22Rv1 (cell line): ENCODE results near the gene SDSL.

Experiments
- H3K27ac ChIP-seq: fragments of 450-650 bp; 2 replicates; pipeline ENCODE4 v1.5.1; 2017
- CTCF ChIP-seq: fragments of 450-650 bp; IDR thresholded peaks from 2 replicates; pipeline ENCODE4 v1.5.1; 2017; ENCODE audit warnings: mild to moderate bottlenecking
- ZFX ChIP-seq: fragments of 450-650 bp; IDR thresholded peaks from 2 replicates; pipeline ENCODE4 v1.6.1; 2017; ENCODE audit warnings: antibody characterized with exemption, borderline replicate concordance

The SDSL gene

GRCh38 chr12:113422030-113422885 is at the start of gene SDSL:
SDSL (plus strand) TSS chr12:113422380; CDS start chr12:113427983, 5,603 bp downstream.
- peak within 1 kb of the TSS; percentile 67 for H3K27ac ChIP-seq
- TF ChIP-seq CTCF (no peak), ZFX (no peak)

- TF ChIP-seq CTCF (no peak), ZFX (no peak)
Observed at GRCh38 chr12:113373440-113373839, 48.7 kb upstream of the SDSL start.

GRCh38 chr12:113373969-113374368 is 48.2 kb upstream of the SDSL start:
- TF ChIP-seq ZFX (no peak), CTCF (no peak)
- H3K27ac ChIP-seq: no peak overlapping the region

More at GRCh38 chr12:113373440-113373839, 48.7 kb upstream of the SDSL start:
- no peak overlapping the region for H3K27ac ChIP-seq

- no peak overlapping the region for H3K27ac ChIP-seq
- TF ChIP-seq ZFX (no peak), CTCF (no peak)
Observed at GRCh38 chr12:113374823-113375428, 47.3 kb upstream of the SDSL start.

- TF ChIP-seq ZFX (no peak), CTCF (no peak)
- no peak overlapping the region for H3K27ac ChIP-seq
Observed at GRCh38 chr12:113378291-113378690, 43.9 kb upstream of the SDSL start.

- no peak overlapping the region for H3K27ac ChIP-seq
- TF ChIP-seq CTCF (no peak), ZFX (no peak)
Observed at GRCh38 chr12:113381220-113381619, 41.0 kb upstream of the SDSL start.

GRCh38 chr12:113382206-113382605 is 40.0 kb upstream of the SDSL start:
- TF ChIP-seq CTCF: no peak
- TF ChIP-seq ZFX: no peak
- no peak overlapping the region for H3K27ac ChIP-seq
